Activated naive CD4-positive, alpha-beta T cell treated with anti-CD3 and anti-CD28 coated beads, Interleukin-2, amount 50 U/mL, for 24 hours (primary cell): ENCODE results near the gene KCNJ10.
"Not testable (repeated sequence)": the region's sequence is repeated elsewhere in the genome, so short reads cannot be mapped to it uniquely, and the experiment has no call there.

Experiments
- H3K27ac Mint-ChIP-seq: one replicate; pipeline ENCODE4 v1.8.0; 2021; ENCODE audit warnings: mild to moderate bottlenecking, mixed read lengths
- H3K27me3 Mint-ChIP-seq: one replicate; pipeline ENCODE4 v1.8.0; 2021; ENCODE audit warnings: mixed read lengths
- H3K36me3 Mint-ChIP-seq: one replicate; pipeline ENCODE4 v1.8.0; 2021; ENCODE audit warnings: mixed read lengths
- H3K4me1 Mint-ChIP-seq: one replicate; pipeline ENCODE4 v1.8.0; 2021; ENCODE audit warnings: mixed read lengths
- H3K4me3 Mint-ChIP-seq: one replicate; pipeline ENCODE4 v1.8.0; 2021; ENCODE audit warnings: mild to moderate bottlenecking, mixed read lengths
- H3K9me3 Mint-ChIP-seq: one replicate; pipeline ENCODE4 v1.8.0; 2021; ENCODE audit warnings: mixed read lengths

The KCNJ10 gene

GRCh38 chr1:160061369-160062229 lies 8.4 kb downstream of the KCNJ10 start:
- no peaks in the 10 kb centered on the region for H3K9me3 Mint-ChIP-seq
- H3K27ac Mint-ChIP-seq, result no peak overlapping the region
- H3K36me3 Mint-ChIP-seq, result no peaks in the 10 kb centered on the region
- no peak overlapping the region for H3K4me3 Mint-ChIP-seq
- H3K4me1 Mint-ChIP-seq, result no peaks in the 10 kb centered on the region
- no peaks in the 10 kb centered on the region for H3K27me3 Mint-ChIP-seq

GRCh38 chr1:160058087-160058486 lies 11.9 kb downstream of the KCNJ10 start:
- no peaks in the 10 kb centered on the region for H3K9me3 Mint-ChIP-seq
- H3K4me1 Mint-ChIP-seq, result no peaks in the 10 kb centered on the region
- H3K27ac Mint-ChIP-seq, result no peak overlapping the region
- no peaks in the 10 kb centered on the region for H3K36me3 Mint-ChIP-seq
- peaks cover 3% of the 10 kb centered on the region for H3K27me3 Mint-ChIP-seq
- no peak overlapping the region for H3K4me3 Mint-ChIP-seq

GRCh38 chr1:160056648-160057169 lies 13.3 kb downstream of the KCNJ10 start:
- H3K4me3 Mint-ChIP-seq, result no peak overlapping the region
- H3K27ac Mint-ChIP-seq, result no peak overlapping the region
- peaks cover 3% of the 10 kb centered on the region for H3K27me3 Mint-ChIP-seq
- no peaks in the 10 kb centered on the region for H3K36me3 Mint-ChIP-seq
- H3K9me3 Mint-ChIP-seq, result no peaks in the 10 kb centered on the region
- H3K4me1 Mint-ChIP-seq, result no peaks in the 10 kb centered on the region

GRCh38 chr1:160053548-160054365 lies 16.2 kb downstream of the KCNJ10 start:
- no peaks in the 10 kb centered on the region for H3K4me1 Mint-ChIP-seq
- H3K4me3 Mint-ChIP-seq, result no peak overlapping the region
- H3K27me3 Mint-ChIP-seq, result peaks cover 3% of the 10 kb centered on the region
- no peak overlapping the region for H3K27ac Mint-ChIP-seq
- no peaks in the 10 kb centered on the region for H3K36me3 Mint-ChIP-seq
- H3K9me3 Mint-ChIP-seq, result no peaks in the 10 kb centered on the region

- no peak overlapping the region for H3K27ac Mint-ChIP-seq
- peaks cover 3% of the 10 kb centered on the region for H3K27me3 Mint-ChIP-seq
- no peak overlapping the region for H3K4me3 Mint-ChIP-seq
- no peaks in the 10 kb centered on the region for H3K36me3 Mint-ChIP-seq
- H3K4me1 Mint-ChIP-seq, result no peaks in the 10 kb centered on the region
- no peaks in the 10 kb centered on the region for H3K9me3 Mint-ChIP-seq
Observed at GRCh38 chr1:160052936-160053335, 17.0 kb downstream of the KCNJ10 start.

- Mint-ChIP-seq H3K27me3 (peaks cover 5% of the 10 kb centered on the region), H3K27ac (no peak overlapping the region), H3K4me3 (no peak overlapping the region), H3K9me3 (no peaks in the 10 kb centered on the region), H3K36me3 (no peaks in the 10 kb centered on the region), H3K4me1 (peaks cover 14% of the 10 kb centered on the region)
Observed at GRCh38 chr1:160050619-160051018, 19.3 kb downstream of the KCNJ10 start.

GRCh38 chr1:160050182-160050581 lies 19.8 kb downstream of the KCNJ10 start:
- not testable (repeated sequence) for H3K27me3 Mint-ChIP-seq, H3K27ac Mint-ChIP-seq, H3K36me3 Mint-ChIP-seq, H3K4me3 Mint-ChIP-seq, H3K9me3 Mint-ChIP-seq
- H3K4me1 Mint-ChIP-seq, result peaks cover 14% of the 10 kb centered on the region

- Mint-ChIP-seq H3K4me1 (peaks cover 14% of the 10 kb centered on the region), H3K27ac (no peak overlapping the region), H3K9me3 (no peaks in the 10 kb centered on the region), H3K4me3 (no peak overlapping the region), H3K36me3 (no peaks in the 10 kb centered on the region), H3K27me3 (peaks cover 7% of the 10 kb centered on the region)
Observed at GRCh38 chr1:160049101-160049500, 20.9 kb downstream of the KCNJ10 start.

- peaks cover 14% of the 10 kb centered on the region for H3K4me1 Mint-ChIP-seq
- no peak overlapping the region for H3K4me3 Mint-ChIP-seq
- no peaks in the 10 kb centered on the region for H3K36me3 Mint-ChIP-seq
- H3K27ac Mint-ChIP-seq, result no peak overlapping the region
- H3K9me3 Mint-ChIP-seq, result no peaks in the 10 kb centered on the region
- H3K27me3 Mint-ChIP-seq, result peaks cover 5% of the 10 kb centered on the region
Observed at GRCh38 chr1:160048335-160048734, 21.6 kb downstream of the KCNJ10 start.

GRCh38 chr1:160047111-160047991 lies 22.6 kb downstream of the KCNJ10 start:
- H3K4me1 Mint-ChIP-seq, result peaks cover 14% of the 10 kb centered on the region
- peak overlapping the region; percentile 20 for H3K27ac Mint-ChIP-seq

GRCh38 chr1:160046494-160047110 lies 23.4 kb downstream of the KCNJ10 start:
- no peaks in the 10 kb centered on the region for H3K36me3 Mint-ChIP-seq
- no peak overlapping the region for H3K27ac Mint-ChIP-seq
- no peaks in the 10 kb centered on the region for H3K9me3 Mint-ChIP-seq
- peaks cover 5% of the 10 kb centered on the region for H3K27me3 Mint-ChIP-seq
- peaks cover 14% of the 10 kb centered on the region for H3K4me1 Mint-ChIP-seq
- peak overlapping the region; percentile 80 for H3K4me3 Mint-ChIP-seq

More at GRCh38 chr1:160047111-160047991, 22.6 kb downstream of the KCNJ10 start:
- no peaks in the 10 kb centered on the region for H3K9me3 Mint-ChIP-seq
- H3K27me3 Mint-ChIP-seq, result peaks cover 5% of the 10 kb centered on the region
- peak overlapping the region; percentile 80 for H3K4me3 Mint-ChIP-seq
- H3K36me3 Mint-ChIP-seq, result no peaks in the 10 kb centered on the region

GRCh38 chr1:160045653-160046052 lies 24.3 kb downstream of the KCNJ10 start:
- Mint-ChIP-seq H3K4me3 (no peak overlapping the region), H3K36me3 (no peaks in the 10 kb centered on the region)

GRCh38 chr1:160043543-160043942 lies 26.4 kb downstream of the KCNJ10 start:
- Mint-ChIP-seq H3K9me3 (no peaks in the 10 kb centered on the region), H3K4me3 (no peak overlapping the region), H3K27ac (no peak overlapping the region), H3K36me3 (no peaks in the 10 kb centered on the region), H3K27me3 (peaks cover 5% of the 10 kb centered on the region), H3K4me1 (peaks cover 14% of the 10 kb centered on the region)

More at GRCh38 chr1:160045653-160046052, 24.3 kb downstream of the KCNJ10 start:
- Mint-ChIP-seq H3K4me1 (peaks cover 14% of the 10 kb centered on the region), H3K9me3 (no peaks in the 10 kb centered on the region), H3K27ac (no peak overlapping the region), H3K27me3 (peaks cover 5% of the 10 kb centered on the region)

- Mint-ChIP-seq H3K9me3 (no peaks in the 10 kb centered on the region), H3K4me3 (no peak overlapping the region), H3K4me1 (no peaks in the 10 kb centered on the region), H3K27me3 (peaks cover 2% of the 10 kb centered on the region), H3K36me3 (peaks cover 2% of the 10 kb centered on the region), H3K27ac (no peak overlapping the region)
Observed at GRCh38 chr1:160040476-160040875, 29.5 kb downstream of the KCNJ10 start.
